Femur (tissue), 1 donor: ENCODE results near the gene FAM111A.

Experiments
- DNase-seq: peaks from one replicate; pipeline ENCODE4 v3.0.0-alpha.2; 2017

Gene FAM111A

DNA sequence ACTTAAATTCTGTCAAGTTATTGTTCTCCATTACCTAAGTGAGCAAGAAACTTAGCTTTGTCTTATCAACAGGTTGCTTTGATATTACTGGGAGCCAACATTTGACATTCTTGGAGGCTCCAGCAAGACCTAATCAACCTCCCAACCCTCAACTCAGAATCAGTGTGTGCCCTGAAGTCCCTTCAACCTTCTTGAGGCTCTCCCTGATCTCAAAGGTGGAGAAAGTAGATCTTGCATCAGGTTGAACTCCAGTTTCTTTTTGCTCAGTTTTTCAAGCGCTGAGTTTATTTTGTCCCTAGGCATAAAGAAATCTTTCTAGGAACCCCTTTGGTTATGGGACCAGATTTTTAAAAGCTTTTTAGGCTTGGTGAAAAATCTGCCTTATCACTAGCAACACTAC is 1.4 kb downstream of the FAM111A start:
- no peak for DNase-seq

DNA sequence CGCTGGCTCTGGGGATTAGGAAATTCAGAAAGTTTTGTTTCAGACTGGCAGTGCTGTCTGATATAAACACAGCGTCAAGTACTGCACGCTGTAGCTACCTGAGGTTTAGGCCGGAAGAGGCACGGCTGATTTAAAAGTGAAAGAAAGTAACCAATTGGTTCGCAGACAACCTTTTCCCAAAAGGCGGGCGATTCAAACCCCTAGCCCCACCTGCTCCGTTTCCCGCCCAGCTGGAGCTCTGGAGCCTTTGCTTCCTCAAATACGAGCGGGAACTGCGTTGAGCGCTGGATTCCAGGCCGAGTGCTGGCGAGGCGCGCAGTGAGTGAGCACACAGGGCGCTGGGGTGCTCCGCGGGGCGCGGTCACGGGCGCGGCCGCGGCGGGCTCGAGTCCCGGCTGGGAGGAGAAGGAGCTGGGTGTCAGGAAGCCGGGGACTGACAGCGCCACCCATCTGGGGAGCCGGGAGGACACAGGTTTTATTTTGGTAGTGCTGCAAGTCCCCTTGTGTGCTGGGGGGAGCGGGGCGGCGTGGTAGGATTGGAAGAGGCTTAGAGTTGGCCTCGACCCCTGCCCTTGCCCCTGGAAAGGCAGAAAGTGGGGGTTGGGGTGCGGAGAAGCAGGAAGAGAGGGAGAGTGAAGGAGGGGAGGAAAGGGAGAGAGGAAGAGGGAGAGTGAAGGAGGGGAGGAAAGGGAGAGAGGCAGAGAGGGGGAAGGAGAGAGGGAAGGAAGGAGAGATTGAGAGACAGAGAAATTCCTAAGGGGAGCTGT is 2.1 kb downstream of the FAM111A start:
- DNase-seq: peak; percentile 92

DNA sequence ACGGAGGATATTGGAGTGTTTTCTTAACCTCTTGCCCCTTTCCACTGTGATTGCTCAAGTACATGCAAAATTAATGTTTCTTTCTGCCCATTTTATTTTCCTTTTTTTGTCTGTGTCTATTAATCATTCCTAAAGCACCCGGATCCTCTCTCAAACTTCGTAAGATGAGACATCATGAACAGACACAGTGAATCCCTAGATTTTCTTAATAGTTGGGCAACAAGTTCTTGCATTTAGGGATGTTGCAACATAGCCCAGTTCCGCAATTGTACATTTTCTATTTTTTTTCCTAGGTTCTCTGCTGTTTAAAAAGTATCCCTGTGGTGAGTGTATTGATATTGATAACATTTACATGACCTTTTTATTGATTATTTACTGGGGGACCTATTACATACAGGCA is 2.9 kb downstream of the FAM111A start:
- no peak for DNase-seq

DNA sequence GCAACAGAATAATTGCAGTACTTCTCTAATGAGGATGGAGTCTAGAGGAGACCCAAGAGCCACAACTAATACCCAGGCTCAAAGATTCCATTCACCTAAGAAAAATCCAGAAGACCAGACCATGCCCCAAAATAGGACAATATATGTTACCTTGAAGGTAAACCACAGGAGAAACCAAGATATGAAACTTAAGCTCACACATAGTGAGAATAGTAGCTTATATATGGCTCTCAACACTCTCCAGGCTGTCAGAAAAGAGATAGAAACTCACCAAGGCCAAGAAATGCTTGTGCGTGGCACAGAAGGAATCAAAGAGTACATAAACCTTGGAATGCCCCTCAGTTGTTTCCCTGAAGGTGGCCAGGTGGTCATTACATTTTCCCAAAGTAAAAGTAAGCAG is 9.1 kb downstream of the FAM111A start:
- no peak for DNase-seq

DNA sequence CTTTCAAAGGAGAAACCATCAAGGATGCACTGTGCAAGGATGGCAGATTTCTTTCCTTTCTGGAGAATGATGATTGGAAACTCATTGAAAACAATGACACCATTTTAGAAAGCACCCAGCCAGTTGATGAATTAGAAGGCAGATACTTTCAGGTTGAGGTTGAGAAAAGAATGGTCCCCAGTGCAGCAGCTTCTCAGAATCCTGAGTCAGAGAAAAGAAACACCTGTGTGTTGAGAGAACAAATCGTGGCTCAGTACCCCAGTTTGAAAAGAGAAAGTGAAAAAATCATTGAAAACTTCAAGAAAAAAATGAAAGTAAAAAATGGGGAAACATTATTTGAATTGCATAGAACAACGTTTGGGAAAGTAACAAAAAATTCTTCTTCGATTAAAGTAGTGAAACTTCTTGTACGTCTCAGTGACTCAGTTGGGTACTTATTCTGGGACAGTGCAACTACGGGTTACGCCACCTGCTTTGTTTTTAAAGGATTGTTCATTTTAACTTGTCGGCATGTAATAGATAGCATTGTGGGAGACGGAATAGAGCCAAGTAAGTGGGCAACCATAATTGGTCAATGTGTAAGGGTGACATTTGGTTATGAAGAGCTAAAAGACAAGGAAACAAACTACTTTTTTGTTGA is 9.8 kb downstream of the FAM111A start:
- DNase-seq: no peak

DNA sequence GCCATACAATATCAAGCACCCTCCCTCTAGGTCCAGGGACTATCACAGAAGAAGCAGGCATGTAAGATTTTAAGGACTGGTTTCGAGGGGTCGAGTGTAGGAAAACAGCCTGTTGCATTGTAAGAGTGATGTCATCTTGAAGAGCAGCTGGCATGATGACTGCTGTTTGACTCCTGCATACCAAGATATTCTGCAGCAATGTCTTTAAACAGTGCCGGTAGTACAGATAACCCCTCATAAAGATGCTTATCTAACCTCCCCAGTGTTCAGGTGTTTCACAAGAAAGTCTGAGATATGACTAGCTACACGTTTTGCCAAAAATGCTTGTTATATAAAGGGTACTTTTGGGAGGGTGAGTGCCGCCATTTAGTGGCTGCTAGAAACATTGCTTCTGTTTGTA is 12.0 kb downstream of the FAM111A start:
- no peak for DNase-seq

DNA sequence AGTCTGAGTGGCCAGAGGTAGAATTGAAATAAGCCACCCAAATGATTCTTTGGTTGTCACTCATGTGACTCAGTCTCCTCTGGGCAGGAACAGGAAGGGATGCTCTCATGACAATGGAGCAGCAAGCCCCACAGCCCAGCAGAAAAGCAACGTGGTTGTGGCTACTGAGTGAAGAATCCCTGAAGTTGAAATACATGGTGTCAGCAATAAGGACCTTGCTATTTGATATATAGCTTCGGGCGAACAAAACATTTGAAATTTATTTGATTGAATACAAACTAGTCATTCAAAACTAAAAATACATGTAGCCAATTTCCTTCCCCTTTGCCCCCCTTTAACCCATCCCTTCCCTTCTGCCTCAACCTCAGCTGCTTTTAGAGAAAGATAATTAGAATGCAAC is 14.8 kb downstream of the FAM111A start:
- no peak for DNase-seq

DNA sequence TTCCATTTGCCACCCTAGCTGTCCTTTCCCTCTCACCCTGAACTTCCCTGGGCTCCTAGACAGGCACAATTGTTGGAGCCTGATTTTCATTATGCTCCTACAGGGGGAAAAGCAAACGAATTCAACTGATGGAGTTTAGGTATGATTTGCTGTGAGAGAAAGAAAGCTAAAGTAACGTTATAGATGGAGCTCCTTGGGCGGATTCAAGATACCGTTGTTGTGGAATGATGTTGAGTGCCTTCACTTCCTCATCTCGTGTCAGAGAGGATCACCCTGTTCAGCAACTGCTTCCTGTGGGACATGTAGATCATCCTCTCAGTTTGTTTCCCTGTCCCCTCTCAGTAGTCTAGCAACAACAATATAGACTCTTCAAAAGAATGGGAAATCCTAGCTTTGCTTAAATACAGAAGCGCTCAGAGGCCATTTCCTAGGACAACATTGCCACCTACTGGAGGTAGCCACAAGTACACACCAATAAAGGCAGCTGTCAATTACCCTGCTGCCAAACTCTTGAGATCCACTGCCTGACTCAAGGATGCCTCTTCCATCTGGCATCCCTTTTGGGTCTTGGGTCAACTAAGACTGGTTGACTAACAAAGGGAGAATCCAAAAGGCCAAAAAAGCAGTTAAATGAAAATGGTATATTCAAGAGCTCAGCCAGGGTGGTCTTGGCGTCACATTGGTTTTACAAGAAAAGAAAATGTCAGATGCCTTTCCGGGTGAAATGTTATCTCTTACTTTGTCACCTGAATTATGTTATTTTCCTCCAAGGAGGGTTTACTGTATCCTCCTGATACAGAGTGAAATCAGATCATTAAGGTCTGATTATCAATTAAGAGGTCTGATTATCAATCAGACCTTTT is 15.8 kb downstream of the FAM111A start:
- DNase-seq: peak; percentile 76

DNA sequence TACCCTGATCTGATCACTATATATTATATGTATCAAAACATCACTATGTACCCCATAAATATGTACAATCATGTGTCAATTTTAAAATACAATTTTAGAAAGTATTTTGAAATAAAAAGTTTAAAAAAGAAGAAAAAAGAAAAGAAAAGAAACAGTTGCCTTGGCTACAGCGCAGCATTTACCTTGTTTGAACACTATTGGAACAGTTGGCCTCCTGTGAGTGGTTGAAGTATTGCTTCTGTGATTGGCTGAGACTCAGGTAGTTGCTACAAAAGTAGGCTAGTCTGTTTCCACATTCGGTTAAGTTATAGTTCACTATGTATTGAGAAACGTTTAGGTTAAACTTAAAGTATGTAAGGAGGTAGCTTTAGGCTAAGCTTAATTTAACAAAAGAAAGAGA is 21.4 kb downstream of the FAM111A start:
- no peak for DNase-seq

DNA sequence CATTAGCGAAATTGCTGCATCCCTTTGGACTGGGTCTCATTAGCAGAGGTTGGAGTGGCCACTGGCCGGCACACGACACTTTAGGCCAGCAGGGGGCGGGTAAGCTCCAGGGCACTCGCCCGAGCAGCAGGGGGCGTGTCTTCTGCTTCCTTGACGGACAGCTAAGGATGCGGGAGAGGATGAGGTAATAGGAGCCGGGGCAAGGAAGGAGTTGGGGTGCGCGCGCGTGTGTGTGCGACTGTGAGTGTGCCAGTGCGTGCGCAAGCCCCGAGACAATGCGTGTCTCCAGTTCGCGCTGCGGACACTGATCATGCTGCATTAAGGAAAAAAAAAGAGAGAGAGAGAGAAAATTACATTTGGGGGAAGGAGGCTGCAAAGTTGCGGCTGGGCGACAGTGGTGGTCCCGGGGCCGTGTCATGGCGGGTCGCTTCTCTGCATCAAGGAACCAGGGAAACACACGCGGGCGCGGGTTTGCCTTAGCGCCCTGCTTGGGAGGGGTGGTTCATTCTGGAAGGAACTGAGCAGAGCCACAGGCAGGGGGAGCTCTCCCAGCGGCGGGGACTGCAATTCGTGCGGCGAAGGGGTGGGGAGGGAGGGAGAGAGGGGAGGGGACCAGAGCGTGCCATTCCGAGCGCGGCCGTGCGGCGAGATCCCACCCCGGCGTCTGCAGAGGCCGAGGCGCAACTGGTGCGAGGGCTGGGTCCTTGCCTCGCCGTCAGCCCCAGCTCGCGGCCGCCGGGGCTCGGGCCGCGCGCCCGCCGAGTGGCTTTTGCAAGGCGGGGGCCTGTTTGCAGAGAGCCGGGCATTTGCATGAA is 29.1 kb downstream of the FAM111A start, which contains the start of gene DTX4:
TSS of gene DTX4 (plus strand) at position 625 of the 815 bp plus-strand sequence. CDS start 464 bp downstream, outside the sequence.
- DNase-seq: peak; percentile 94

DNA sequence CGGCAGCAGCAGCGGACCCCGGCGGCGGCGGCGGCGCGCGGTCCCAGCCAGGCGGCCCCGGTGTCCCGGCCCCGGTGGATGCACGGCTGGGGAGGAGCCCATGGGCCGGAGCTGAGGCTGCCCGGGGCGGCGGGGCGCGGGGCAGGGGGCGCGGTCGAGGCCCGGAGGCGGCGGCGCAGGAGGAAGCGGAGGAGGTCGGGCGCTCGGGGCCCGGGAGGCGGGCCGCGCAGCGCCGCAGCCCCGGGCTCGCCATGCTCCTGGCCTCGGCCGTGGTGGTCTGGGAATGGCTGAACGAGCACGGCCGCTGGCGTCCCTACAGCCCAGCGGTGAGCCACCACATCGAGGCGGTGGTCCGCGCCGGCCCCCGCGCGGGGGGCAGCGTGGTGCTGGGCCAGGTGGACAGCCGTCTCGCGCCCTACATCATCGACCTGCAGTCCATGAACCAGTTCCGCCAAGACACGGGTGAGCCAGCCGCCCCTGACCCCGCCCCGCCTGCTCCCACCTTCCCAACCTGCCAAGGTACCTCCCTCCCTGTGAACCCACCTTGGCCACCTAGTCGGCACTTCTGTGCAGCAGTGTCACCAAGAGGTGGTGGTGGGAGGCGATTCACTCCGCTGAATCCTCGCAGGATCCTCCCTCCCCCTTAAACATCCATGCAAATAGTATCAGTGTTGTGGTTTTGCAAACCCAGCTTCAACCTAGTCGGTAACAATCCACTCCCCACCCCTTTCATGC is 29.9 kb downstream of the FAM111A start:
- DNase-seq: peak; percentile 34

DNA sequence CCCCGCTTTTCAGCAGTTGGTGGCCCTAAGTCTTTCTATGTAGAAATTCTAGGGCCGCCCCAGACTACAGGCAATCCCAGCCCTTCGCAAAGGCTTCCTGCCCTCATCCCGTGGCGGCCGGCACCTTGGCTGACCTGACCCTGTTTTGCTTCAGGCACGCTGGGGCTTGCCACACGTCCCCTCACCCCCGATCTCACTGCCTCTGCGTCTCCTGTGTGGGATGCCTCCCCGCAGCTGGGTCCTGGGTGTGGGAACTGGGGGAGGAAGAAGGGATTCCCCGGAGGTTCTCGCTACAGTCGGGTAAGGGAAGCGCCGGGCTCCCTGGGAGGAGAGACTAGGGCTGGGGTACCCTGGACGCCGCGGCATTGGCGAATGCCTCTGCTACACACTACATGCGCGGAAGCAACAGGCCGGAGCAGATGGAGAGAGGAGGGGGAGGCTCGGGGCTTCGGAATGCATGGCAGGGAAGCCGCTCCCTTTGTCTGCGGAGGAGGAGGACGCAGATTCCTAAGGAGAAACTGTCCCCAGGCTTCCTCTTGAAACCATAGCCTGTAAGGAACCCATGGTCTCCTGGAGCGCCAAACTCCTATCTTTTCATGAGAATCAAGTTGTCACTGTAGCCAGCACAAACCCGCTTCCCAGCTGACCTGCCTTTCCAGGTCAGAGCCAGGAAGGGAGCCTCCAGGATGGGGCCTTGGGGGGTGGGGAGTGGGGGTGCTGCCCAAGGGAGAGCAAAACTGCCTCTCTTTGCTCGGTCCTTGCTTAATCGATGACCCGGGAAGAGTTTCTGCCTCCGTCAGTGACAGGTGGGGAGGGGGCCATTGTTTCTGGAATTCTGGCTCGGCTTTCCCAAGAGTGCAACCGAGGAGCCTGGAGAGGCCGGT is 30.7 kb downstream of the FAM111A start:
- DNase-seq: peak; percentile 64

DNA sequence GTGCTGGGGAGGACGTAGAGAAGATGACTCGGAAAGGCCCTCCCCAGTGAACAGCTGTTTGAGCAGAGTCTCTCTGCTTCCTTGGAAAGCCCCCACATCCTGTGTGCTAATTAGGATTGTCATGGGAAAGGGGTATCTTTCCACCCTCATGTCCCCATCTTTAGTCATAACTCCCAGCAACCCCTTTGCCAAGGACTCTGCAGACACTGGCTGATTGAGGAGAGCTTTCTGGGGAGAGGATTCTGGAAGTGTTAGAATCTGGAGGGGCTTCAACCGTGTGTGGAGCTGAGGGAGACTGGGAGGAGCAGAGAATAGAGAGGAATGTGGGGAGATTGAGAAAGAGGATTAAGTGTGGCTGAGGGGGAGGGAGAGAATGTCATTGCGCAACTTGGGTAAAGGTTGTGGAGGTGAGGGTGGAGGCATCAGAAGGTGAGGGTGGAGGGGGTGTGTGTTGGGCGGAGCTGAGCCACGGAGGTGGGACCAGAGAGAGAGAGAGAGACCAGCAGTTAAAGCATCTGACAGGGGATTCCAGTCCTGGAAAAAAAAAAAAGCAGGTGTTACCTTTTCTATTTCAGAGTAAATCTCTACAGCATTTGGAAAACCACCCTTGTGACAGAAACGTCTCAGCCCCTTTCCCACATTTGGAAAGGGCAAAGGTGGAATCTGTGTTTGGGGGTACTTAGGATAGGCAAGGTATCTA is 31.5 kb downstream of the FAM111A start:
- DNase-seq: no peak

DNA sequence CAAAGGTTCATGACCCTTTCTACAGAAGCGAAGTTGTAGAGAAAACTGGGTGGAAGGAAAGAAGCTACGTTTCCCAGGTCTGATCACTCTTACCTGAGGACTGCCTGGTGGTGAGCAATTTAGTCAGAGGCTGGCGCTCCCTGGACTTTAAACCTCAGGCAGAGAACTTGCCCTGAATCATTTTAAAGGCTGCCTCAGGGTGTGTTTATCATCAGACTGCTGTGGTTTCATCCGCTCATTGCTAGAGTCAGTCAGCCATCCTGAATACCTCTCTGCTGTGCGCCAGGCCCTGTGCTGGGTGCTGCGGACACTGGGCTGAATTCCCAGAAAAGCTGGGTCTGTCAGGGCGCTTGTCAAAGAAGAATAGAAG is 32.0 kb downstream of the FAM111A start:
- no peak for DNase-seq

DNA sequence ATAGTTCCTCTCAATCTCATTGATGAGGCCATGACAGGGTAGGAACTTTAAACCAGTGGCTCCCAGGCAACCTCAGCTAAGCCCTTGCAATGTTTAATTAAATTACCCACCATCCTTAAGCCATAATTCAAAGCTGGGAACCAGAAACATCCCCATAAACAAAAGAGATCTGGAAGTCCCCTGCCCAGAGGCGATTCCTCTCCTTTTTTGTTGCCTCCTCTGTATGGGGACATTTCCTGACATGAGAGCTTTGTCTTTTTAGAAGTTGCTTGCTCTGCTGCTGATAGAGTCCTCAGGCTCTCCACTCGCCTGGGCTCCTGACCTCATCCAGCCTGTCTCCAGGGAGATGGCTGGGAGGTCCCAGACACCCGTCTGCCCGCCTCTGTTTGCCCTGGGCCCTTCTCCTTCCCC is 32.4 kb downstream of the FAM111A start:
- DNase-seq: no peak

DNA sequence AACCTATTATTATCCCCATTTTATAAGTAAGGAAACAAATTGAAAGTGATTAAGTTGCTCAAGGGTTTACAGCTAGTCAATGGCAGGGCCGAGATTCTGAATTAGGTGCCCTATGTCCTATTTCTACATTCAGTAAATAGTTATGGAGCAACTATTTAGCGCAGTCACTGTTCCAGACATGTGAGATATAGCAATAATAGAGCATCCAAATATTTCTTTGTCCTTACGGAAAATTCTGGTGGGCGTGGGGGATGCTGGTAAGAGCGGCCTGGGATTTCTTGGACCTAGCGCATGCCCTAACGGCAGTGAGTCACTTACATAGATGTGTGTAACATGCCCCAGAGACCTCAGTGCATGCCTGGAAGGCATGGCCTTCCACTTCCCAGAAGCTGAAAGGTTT is 33.7 kb downstream of the FAM111A start:
- DNase-seq: no peak

DNA sequence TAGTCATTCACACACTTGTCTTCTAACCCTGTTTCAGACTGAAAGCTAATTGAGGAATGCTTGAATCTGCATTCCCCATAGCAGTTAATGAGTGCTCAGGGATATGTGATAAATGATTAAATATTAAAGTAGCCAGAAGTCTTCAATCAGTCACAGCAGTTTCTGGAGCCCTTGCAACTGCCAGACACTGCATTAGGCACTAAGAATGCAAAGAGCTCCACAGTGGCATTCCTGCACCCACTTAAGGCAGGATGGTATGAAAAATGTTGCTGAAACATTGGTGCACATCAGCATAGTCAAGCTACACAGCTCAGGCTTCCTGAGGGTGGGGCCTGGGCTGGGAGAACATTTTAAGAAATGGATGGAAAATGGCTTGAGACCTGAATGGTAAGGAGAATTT is 35.7 kb downstream of the FAM111A start:
- DNase-seq: no peak

DNA sequence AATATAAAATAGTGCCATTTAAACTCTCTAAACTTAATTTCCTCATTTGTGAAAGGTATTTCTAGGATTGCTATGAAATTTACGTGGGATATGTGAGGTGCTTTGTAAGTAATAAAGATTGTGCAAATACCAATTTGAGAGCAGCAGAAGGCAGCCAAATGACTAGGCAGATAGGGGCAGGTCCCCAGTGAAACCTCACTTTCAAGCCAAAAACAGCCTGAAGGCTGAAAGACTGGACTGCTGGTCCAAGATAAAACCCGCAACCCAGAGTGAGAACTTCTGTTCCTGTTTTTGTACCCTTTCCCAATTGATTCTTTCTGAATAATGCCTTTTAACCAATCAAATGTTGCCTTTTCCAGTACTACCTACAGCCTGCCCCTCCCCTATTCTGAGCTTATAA is 36.5 kb downstream of the FAM111A start:
- DNase-seq: no peak

DNA sequence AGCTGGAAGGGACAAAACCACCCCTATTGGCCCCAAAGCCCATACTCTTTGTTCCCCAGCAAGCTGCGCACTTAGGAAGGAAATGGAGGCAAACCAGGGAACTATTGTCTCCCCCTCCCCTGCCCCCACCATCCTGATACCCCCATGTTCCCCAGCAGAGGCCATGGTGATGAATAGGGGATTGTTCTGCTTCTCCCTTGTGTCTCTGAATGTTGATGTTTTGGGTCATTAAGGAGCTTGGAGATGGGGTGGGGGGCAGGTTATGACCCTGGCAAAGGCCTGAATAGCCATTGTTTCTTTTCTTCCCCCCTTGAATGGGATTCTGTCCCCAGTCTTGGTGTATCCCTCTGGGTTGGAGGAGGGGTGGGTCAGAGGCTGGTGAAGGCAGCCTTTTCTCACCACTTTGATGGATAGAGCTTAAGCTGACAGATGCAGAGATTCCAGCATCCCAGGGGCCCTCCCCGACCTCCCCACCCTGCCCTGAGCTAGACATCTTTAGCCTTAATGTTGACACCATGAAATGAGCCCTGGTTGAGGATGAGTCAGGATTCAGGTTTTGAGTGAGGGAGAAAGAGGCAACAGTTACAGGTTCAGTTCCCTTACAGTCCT is 37.6 kb downstream of the FAM111A start:
- DNase-seq: no peak

DNA sequence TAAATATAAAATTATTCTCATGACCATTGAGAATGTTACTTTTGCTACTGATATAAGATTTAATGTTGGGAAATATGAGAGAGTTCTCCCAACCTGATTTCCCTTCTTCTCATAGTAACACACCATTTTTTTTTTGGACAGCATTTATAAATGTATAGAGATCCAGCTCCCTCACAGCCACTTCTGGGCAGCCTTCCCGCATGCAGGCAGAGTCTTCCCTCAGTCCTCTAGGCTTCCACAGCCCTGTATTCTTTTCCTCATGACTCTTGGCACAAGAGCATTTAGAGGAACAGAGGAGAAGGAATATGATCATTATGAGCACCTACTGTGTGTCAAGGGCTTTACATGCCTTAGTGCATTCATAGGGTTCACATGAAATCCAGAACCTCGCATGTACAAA is 38.3 kb downstream of the FAM111A start:
- no peak for DNase-seq
